ENCODE results near the gene BET1L. TPM values are rescaled to one million over a fixed set of nuclear protein-coding genes. Genes with fewer than 3 reads are reported as not detected.
A peak's percentile ranks its signal among the peaks of the same experiment; 100 is the strongest.

Gene BET1L
- polyA plus RNA-seq, 5 donors, result 32.2 to 54.4 (median 45.5) TPM

DNA sequence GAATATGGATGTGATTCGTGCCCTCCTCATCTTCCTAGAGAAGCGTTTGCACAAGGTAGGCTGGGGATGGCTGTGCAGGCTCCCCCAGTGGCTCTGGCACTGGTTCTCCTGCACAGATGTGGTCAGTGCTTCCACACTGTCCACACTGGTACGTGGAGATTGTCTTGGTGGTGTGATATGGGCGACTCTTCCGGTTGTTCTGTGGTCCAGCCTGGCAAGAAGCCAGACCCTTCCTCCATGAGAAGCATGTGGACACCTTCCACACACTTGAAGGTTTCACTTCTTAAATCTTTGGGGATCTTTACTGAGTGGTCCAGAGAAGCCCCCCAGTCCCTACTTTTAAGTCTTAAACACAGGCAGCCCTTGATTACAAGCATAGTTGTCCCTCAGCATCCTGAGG, 4.1 kb upstream of the BET1L start:
- no peak for DNase-seq

DNA sequence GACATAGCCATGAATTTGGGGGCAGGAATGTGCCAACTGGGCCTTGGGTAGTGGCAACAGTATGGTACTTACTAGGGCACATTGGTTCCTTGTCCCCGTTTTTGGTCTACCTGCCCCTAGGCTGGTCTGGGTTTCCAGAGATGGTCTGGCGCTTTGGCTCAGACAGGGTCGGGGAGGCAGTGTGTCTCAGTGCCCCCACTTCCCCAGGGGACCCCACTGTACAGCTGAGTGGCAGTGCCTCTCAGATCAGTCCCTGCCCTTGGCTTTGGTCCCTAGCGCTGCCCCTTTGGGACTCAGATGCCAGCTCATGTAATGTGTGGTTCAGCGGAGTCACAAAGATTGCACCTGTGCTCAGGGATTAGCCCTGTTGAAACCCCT, 3.6 kb upstream of the BET1L start:
- DNase-seq, result no peak

DNA sequence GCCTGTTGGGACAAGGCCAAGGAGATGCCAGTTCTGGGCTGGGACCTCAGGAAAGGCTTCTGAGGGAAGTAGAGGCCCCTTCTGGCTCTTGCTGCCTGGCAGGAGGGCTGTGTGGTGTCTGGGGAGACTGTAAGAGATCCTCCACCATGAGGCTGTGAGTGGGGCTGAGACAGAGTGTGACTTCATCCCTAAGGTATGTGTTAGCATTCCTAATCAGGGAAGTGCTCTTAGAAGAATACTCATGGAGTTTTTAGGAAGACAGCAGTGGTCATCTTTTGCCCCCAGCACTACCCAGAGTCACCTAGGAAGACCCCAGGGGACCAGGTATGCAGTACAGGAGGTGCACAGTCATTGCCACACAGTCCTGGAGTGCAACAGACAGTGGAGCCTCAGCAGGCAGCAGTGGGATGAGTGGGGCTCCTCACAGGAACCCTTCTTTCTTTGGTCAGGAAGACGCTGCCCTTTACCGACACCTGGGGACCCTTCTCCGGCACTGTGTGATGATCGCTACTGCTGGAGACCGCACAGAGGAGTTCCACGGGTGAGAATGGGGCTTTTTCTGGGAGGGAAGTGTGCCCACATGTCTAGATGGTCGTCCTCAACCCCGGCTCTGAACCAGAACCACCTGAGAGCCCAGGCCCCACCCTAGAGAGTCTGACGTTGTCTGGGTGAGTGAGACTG, 3.1 kb upstream of the BET1L start:
- DNase-seq, result no peak

DNA sequence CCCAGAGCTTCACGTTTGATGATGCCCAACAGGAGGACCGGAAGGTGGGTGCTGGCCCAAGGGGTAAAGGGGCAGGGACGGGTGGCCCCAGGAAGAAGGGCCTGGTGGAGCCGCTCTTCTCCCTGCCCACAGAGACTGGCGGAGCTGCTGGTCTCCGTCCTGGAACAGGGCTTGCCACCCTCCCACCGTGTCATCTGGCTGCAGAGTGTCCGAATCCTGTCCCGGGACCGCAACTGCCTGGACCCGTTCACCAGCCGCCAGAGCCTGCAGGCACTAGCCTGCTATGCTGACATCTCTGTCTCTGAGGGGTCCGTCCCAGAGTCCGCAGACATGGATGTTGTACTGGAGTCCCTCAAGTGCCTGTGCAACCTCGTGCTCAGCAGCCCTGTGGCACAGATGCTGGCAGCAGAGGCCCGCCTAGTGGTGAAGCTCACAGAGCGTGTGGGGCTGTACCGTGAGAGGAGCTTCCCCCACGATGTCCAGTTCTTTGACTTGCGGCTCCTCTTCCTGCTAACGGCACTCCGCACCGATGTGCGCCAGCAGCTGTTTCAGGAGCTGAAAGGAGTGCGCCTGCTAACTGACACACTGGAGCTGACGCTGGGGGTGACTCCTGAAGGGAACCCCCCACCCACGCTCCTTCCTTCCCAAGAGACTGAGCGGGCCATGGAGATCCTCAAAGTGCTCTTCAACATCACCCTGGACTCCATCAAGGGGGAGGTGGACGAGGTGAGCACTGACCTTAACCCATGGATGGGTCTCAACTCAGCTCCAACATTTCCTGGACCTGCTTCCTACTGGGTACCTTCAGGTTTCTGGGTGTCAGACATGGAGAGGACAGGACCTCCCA, 2.3 kb upstream of the BET1L start:
- DNase-seq, result no peak

DNA sequence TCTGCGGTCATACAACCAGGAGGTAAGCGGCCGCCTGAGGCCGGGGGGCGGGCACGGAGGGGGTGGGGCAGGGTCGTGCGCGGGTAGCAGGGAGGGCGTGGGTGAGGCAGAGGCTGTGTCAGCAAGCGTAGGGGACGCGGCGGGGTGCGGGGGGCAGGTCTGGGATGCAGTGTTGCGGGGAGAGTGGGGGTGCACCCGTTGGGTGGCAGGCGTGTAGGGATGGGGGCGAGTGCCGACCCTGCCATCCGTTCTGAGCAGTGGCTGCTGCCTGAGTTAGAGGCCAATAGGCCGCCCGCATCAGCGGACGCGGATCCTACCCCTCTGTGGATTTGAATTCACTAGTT, 1.7 kb upstream of the BET1L start:
- no peak for DNase-seq

DNA sequence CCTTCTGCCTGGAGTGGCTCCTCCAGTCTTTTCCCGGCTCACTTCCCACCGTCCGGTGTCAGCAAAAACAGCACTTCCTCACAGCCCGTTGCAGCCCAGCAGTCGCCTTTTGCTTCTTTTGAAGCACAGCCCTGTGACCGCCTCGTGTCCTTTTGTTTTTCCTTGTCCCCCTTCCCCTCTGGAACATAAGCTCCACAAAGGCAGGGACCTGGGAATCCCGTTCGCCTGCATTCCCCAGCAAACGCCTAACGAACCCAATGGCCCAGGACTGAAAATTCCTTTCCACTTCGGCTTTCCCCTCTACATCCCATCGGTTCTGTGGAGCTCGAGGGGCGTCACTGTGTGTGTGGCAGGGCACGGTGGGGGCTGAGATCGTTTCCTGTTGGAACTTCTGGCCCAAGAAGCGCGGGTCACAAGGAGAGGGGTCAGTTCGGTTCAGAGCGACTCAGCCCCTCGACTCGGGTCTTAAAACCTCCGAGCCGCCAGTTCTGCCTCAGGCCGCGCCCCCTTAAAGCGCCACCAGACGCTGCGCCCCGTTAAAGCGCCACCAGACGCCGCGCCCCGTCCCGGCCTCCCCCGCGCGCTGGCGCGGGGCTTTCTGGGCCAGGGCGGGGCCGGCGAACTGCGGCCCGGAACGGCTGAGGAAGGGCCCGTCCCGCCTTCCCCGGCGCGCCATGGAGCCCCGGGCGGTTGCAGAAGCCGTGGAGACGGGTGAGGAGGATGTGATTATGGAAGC, 1.1 kb upstream of the BET1L start:
- DNase-seq, result peak; percentile 80 to 83

DNA sequence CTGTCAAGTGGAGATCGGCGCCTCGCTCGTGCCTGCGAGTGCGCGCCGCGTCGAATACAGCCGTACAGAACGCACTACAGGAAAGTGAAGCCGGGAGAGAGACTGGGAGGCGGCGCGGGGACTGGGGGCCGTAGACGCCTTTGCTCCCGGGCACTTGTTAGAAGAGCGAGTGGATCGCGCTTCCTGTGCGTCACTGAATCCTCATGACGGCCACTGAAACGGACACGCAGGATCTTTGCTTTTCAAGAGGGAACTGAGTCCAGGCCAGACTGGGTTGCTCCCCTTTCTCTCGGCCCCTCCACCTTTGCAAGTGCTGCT, 623 bp upstream of the BET1L start:
- DNase-seq, result no peak

DNA sequence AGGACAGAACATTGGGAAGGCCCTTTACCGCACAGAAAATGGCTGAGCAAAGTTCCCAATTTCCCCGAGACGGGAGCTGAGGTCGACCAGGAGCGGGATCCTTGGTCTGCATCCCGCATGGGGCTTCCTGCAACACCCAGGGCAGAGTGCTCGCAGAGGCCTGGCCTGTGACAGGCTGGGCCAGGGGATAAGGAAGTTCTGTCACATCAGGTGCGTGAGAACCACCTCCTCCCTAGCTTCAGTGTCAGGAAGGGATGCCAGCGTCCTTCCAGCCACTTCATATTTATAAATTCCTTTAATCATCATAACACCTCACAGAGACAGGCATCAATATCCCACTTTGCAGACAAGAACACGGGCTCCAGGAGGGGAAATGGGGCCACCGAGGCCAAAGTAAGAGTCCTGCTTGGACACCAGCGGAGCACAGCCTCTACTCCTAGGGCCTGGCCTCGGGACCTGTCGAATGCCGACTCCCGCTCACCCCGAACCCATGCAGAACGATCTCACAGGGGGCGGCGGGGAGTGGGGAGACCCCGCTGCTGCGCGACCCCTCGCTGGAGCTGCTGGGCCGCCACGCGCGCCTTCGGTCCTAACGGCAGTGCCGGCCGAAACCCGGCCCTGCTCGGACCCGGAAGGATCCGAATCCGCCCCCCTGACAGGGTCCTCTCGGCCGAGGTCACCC, 532 bp downstream of the BET1L start:
- DNase-seq, result no peak

DNA sequence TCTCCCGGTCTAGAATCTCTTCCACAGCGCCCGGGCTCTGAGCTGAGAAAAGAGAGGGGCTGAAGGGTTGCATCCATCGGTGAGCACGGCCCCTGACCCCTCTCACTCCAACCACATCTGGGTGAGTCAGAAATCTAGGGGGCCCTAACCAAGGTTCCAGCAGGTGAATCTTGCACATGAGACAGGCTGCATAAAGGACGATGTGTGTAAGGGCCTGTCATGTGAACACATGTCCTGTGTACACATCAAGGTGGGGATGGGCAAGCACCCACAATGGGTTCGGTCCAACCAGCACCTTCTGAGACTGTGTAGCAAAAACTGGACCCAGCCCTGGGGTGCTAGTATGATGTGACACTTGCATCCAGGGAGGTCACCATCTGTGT, 1.2 kb downstream of the BET1L start:
- DNase-seq, result no peak

DNA sequence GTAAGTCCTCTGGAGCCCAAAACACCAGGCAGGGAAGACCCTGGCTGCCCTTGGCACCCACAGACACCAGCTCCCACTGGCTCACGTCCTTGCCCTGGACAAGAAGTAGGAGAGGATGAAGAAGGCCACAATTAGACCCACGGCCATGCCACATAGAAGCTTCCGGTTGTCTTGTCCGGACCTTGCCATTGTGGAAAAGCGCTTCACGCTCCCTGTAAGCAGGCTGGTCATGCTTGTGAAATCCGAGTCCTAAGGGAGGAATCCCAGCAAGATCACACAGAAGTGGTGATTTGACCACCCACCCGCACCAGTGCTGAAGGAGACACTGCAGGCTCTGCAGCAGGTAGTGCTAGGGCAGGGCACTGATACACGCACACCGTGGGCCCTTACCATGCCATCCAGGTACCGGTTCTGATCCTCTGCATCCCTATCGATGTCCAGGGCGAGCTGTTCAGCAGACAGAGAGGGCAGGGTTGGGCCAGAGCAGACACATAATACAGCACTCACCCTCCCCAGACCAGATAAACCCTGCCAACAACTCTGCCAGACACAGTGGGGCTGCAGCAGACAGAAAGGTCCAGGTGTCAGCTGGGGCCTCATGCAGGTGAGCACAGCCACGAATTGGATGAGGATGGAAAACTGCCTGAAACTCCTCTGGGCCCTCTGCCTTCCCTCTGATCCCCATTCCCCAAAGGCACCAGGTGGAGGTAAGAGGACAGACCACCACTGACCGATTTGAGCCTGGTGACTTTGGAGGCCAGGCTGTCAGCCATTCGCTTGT, 1.8 kb downstream of the BET1L start:
- no peak for DNase-seq

DNA sequence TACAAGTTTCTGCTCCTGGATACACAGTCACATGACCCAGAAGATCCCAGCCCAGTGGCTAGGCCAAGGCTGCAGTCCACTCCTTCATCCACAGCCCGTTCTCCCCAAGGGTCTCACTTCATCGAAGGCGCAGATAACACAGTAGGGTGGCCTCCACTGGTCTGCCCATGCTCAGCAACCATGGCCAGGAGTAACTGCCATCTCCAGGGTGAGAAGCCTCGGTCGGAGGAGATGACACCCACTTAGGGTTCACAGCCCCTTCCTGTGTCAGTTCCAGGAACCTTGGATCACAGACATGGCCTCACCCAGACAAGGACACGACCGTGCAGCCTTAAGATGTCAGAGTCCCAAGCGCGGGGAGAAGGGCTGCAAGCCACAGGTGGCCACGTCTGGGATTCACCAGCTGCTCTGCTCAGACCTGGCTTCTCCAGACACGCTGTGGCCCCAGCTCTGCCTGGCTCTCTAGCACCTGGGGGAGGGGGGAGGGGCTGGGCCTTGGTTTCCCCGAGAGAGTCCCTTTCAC, 2.6 kb downstream of the BET1L start:
- no peak for DNase-seq

DNA sequence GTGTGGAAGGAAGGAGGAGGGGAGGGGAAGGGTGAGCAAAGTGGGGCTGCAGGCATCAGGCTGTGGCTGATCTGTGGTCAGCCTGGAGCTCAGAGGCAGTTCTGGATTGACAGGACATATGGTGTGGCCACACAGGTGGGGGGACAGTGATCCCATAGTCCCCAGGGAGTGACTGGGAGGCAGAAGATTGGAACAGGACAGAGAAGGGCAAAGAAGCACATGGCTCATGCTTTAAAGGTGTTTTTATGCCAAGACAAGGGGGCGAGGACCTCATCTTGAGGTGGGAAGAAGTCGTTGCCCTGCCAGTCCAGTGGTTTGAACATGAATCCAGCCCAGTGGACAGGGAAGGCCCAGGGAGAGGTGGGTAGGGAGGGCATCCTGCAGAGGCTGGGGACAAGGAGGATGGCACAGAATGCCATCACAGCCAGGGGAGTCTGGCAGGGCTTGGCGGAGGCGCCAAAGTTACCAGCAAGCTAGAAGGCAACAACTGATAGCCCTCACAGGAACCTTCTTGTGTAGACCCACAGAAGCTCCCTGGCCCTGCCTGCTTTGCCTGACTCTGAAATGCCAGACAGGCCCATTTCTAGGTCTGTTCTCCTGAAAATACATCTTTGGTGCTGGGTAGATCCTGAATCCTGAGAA, 3.1 kb downstream of the BET1L start:
- DNase-seq, result no peak

DNA sequence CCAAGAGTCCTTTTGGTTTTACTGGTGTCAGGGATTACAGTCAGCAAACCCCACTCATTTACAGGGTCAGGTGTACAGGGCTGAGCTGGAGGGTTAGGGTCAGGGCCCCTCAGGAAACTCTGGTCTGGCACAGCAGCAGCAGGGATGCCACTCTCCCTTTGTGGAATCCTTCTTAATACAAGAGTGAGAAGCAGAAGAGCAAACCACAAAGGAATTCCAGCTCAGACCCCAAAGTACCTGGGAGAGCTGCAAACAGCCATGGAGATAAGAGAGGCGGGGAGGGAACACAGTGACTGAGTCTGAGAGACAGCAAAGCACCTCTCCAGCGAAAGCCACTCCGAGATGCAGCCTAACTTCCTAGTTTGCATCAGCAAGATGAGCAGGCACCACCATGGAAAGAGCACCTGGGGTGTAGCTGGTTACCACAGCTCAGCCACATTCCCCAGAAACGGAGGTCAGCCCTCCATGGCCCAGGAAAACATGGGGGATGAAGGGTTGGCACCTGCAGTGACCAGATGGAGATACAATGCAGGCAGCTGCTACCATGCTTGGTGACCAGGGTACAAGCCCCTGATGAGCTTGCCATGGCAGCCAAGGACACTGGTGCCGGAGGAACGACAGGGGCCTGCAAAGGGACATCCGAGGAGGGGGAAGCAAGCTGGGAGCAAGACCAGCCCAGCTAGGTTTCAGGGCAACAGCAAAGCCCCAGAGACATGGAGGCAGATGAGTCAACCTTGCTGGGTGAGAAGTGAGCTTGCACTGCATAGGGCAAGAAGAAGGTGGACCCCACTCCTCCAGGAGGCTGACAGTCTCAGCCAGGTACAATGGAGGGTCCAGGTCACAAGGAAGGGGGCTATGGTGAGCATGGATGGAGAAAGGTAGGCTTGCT, 3.9 kb downstream of the BET1L start:
- DNase-seq, result no peak

DNA sequence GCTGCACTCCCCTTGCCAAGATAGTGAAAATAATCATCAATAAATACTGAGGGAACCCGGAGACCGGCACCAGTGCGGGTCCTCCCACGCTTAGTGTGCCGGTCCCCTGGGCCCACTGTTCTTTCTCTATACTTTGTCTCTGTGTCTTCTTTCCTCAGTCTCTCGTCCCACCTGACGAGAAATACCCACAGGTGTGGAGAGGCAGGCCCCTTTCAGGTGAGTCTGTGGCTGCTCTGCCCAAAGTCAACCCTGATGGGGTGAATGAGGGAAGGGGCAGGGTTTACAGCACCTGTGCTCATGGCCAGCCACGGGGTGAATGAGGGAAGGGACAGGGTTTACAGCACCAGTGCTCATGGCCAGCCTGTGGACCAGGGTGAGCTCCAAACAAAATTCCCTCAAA, 4.7 kb downstream of the BET1L start:
- no peak for DNase-seq

DNA sequence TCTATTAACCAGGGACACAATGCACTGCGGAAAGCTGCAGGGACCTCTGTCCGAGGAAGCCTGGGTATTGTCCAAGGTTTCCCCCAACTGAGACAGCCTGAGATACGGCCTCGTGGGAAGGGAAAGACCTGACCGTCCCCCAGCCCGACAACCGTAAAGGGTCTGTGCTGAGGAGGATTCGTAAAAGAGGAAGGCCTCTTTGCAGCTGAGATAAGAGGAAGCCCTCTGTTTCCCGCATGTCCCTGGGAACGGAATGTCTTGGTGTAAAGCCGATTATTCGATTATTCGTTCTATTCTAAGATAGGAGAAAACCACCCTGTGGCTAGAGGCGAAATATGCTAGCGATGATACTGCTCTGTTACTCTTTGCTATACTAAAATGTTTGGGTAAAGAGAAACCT, 5.2 kb downstream of the BET1L start:
- DNase-seq, result no peak

DNA sequence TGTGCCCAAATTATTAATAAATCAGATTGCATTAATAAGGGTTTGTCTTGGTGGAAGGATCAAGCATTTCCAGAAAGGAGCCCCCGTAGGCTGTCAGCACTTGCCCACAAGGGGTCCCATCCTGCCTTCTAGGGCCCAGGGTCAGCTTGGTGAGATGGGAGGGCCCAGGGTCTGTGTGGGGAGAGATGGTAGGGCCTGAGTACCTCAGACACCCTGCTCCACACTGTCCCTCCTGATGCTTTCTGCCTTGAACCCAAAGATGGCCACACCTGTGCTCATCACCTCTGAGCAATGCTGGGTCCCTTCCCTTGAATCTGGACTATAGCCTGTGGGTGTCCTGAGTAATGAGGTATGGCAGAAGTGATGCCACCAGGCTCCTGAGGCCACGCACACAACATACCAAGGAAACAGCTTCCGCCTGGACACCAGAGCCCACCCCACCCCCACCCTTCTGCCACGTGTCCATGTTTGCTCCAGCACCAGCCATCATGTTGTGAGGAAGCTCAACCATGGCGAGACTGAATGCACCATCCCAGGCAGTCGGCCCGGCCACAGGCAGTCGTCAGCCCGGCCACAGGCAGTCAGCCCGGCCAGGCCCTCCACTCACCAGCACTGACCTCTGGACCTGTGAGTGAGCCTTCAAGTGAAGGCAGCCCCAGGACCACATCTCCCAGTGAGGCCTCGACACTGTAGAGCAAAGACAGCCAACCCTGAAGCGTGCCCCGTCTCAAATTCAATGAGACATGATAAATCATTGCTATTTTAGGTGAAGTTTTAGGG, 6.8 kb downstream of the BET1L start:
- DNase-seq, result no peak

DNA sequence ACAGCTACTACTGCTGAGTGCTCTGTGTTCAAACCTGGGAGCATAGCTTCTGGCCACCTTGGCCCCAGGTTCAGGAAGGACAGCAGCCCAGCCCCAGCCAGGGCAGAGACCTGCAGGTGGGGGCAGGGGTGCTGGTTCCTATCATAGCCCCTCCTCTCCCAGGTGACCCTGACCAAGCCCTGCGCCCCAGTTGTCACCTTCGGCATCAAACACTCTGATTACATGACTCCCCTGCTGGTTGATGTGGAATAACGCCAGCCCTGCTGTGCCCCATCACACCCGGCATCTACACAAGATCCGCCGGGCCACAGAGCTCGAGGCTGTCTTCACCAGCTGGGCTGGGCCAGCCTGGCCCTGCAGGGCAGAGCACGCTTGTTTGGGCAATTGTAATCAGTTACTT, 7.4 kb downstream of the BET1L start:
- DNase-seq, result no peak

DNA sequence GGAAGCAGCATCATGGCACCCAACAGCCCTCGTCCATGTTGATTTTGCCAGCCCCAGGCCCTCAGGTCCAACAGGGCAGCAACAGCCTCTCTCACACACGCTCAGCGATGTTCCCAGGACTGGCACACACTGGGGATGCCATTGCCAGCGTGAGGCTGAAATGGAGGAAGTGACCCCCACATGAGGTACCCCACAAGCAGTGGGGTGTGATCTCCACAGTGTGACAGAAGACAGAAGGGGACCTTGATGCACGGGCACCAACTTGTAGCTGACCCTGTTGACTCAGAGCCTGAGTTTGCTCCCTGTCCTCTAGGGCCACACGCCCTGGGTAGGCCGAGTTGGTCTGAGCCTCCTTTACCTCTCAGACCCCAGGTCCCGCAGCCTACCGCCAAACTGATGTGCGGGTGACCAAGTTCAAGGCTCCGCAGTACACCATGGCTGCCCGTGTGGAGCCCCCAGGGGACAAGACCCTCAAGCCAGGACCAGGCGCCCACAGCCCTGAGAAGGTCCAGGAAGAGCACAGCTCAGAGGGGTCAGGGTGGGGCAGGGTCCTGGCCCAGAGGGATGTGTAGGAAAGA, 8.1 kb downstream of the BET1L start:
- DNase-seq, result no peak
